Thymus (tissue), 11 donors: ENCODE results near the gene ANKH. TPM values are rescaled to one million over a fixed set of nuclear protein-coding genes. Genes with fewer than 3 reads are reported as not detected.

ENCODE experiments used
- DNase-seq, 9 donors: peaks; one replicate each; pipeline ENCODE4 v3.0.0-alpha.2; 2013; ENCODE audit warnings: low spot score in 9 of 9, low read depth in 6 of 9, missing footprints in 1 of 9
- H3K27ac ChIP-seq, 2 donors: one replicate each; pipeline ENCODE4 v1.5.1; 2013; ENCODE audit warnings: control low read depth in 1 of 2, low read depth in 1 of 2, low read length in 1 of 2, mild to moderate bottlenecking in 1 of 2, moderate library complexity in 1 of 2
- H3K27me3 ChIP-seq, 2 donors: one replicate each; pipeline ENCODE4 v1.5.1; 2013; ENCODE audit warnings: low read length in 1 of 2; ENCODE audit not compliant: control insufficient read depth in 2 of 2, insufficient read depth in 1 of 2
- H3K36me3 ChIP-seq, 2 donors: one replicate each; pipeline ENCODE4 v1.5.1; 2013; ENCODE audit warnings: low read length in 1 of 2, mild to moderate bottlenecking in 1 of 2, moderate library complexity in 1 of 2; ENCODE audit not compliant: control insufficient read depth in 2 of 2, insufficient read depth in 2 of 2
- H3K4me1 ChIP-seq, 2 donors: one replicate each; pipeline ENCODE4 v1.5.1; 2013; ENCODE audit warnings: low read length in 2 of 2; ENCODE audit not compliant: control insufficient read depth in 2 of 2, insufficient read depth in 2 of 2
- H3K4me3 ChIP-seq, 2 donors: one replicate each; pipeline ENCODE4 v1.5.1; 2013; ENCODE audit warnings: low read length in 2 of 2, control low read depth in 1 of 2, mild to moderate bottlenecking in 1 of 2
- H3K9me3 ChIP-seq, 2 donors: one replicate each; pipeline ENCODE4 v1.5.1; 2013; ENCODE audit warnings: low read length in 1 of 2, mild to moderate bottlenecking in 1 of 2; ENCODE audit not compliant: control insufficient read depth in 2 of 2, insufficient read depth in 1 of 2
- WGBS: extraction: QIAGEN DNeasy Blood & Tissue Kit; methylation state at CpG from one replicate; pipeline ENCODE4 v1.1.7; 2013; 5-methylcytosine and 5-hydroxymethylcytosine counted together
- polyA plus RNA-seq: library from polyadenylated mRNA; stranded (reverse); fragments of 200-250 nt; gene quantifications from one replicate; pipeline ENCODE4 v1.2.3, GENCODE V29; 2013
- total RNA-seq: library from RNA; stranded (reverse); fragments of 120-200 nt; gene quantifications from one replicate; pipeline ENCODE4 v1.2.4, GENCODE V29; 2013
- donor health status: healthy.

The ANKH gene
- total and polyA plus RNA-seq, 2 donors: 17.3 to 29.8 TPM

GRCh38 chr5:14748180-14748900 is 123.2 kb downstream of the ANKH start:
- no peaks in the 10 kb centered on the region for H3K27me3 ChIP-seq
- H3K4me3 ChIP-seq: no peak overlapping the region
- H3K27ac ChIP-seq: peak overlapping the region in 1 of 2 donors; percentile 19
- WGBS: 96% methylated on average over 12 of the region's 12 CpGs
- H3K4me1 ChIP-seq: peaks cover 13 to 30% of the 10 kb centered on the region in 2 donors
- peaks cover 0 to 17% of the 10 kb centered on the region in 2 donors for H3K36me3 ChIP-seq
- H3K9me3 ChIP-seq: no peaks in the 10 kb centered on the region
- DNase-seq: no peak

GRCh38 chr5:14745753-14746152 is 125.8 kb downstream of the ANKH start:
- Histone ChIP-seq H3K4me1 (peaks cover 35 to 54% of the 10 kb centered on the region in 2 donors), H3K27ac (no peak overlapping the region), H3K27me3 (no peaks in the 10 kb centered on the region), H3K9me3 (peaks cover 0 to 5% of the 10 kb centered on the region in 2 donors), H3K4me3 (no peak overlapping the region), H3K36me3 (peaks cover 0 to 9% of the 10 kb centered on the region in 2 donors)
- peak in 1 of 9 donors; percentile 45 for DNase-seq
- 93% methylated on average over 14 of the region's 14 CpGs for whole genome bisulfite sequencing

- 80% methylated on average over 5 of the region's 5 CpGs for WGBS
- Histone ChIP-seq H3K36me3 (peaks cover 0 to 3% of the 10 kb centered on the region in 2 donors), H3K4me1 (peaks cover 35 to 58% of the 10 kb centered on the region in 2 donors), H3K27ac (no peak overlapping the region), H3K4me3 (no peak overlapping the region), H3K27me3 (no peaks in the 10 kb centered on the region), H3K9me3 (peaks cover 0 to 5% of the 10 kb centered on the region in 2 donors)
- DNase-seq: no peak
Measured at GRCh38 chr5:14745188-14745563, 126.4 kb downstream of the ANKH start.

- Histone ChIP-seq H3K36me3 (peaks cover 0 to 3% of the 10 kb centered on the region in 2 donors), H3K9me3 (peaks cover 0 to 5% of the 10 kb centered on the region in 2 donors), H3K27me3 (no peaks in the 10 kb centered on the region), H3K4me3 (no peak overlapping the region), H3K4me1 (peaks cover 35 to 58% of the 10 kb centered on the region in 2 donors), H3K27ac (no peak overlapping the region)
- DNase-seq: peak in 2 of 9 donors; percentile 38 to 72
- 70% methylated on average over 14 of the region's 14 CpGs for WGBS
Measured at GRCh38 chr5:14744296-14745187, 127.0 kb downstream of the ANKH start.

- H3K4me1 ChIP-seq: peaks cover 35 to 55% of the 10 kb centered on the region in 2 donors
- WGBS: 95% methylated on average over 6 of the region's 6 CpGs
- DNase-seq: no peak
- no peak overlapping the region for H3K4me3 ChIP-seq
- H3K27ac ChIP-seq: no peak overlapping the region
- no peaks in the 10 kb centered on the region for H3K27me3 ChIP-seq
- peaks cover 0 to 3% of the 10 kb centered on the region in 2 donors for H3K36me3 ChIP-seq
- H3K9me3 ChIP-seq: peaks cover 0 to 5% of the 10 kb centered on the region in 2 donors
Measured at GRCh38 chr5:14743601-14744295, 127.8 kb downstream of the ANKH start.

GRCh38 chr5:14742498-14742897 is 129.1 kb downstream of the ANKH start:
- peaks cover 0 to 5% of the 10 kb centered on the region in 2 donors for H3K9me3 ChIP-seq
- H3K36me3 ChIP-seq: peaks cover 0 to 3% of the 10 kb centered on the region in 2 donors
- no peak overlapping the region for H3K4me3 ChIP-seq
- peaks cover 35 to 59% of the 10 kb centered on the region in 2 donors for H3K4me1 ChIP-seq
- peak overlapping the region in 1 of 2 donors; percentile 75 for H3K27ac ChIP-seq
- no peaks in the 10 kb centered on the region for H3K27me3 ChIP-seq
- peak; percentile 51 to 93 (median 70) for DNase-seq
- 8% methylated on average over 9 of the region's 9 CpGs for WGBS

- Histone ChIP-seq H3K9me3 (peaks cover 0 to 5% of the 10 kb centered on the region in 2 donors), H3K27ac (peak overlapping the region in 1 of 2 donors; percentile 75), H3K36me3 (peaks cover 0 to 3% of the 10 kb centered on the region in 2 donors), H3K4me3 (no peak overlapping the region), H3K4me1 (peaks cover 38 to 65% of the 10 kb centered on the region in 2 donors), H3K27me3 (no peaks in the 10 kb centered on the region)
- DNase-seq: peak in 7 of 9 donors; percentile 41 to 88 (median 61)
- 25% methylated on average over 11 of the region's 11 CpGs for WGBS
Measured at GRCh38 chr5:14741801-14742440, 129.7 kb downstream of the ANKH start.

- Histone ChIP-seq H3K27me3 (no peaks in the 10 kb centered on the region), H3K9me3 (peaks cover 0 to 5% of the 10 kb centered on the region in 2 donors), H3K4me1 (peaks cover 41 to 73% of the 10 kb centered on the region in 2 donors), H3K27ac (no peak overlapping the region), H3K36me3 (peaks cover 0 to 3% of the 10 kb centered on the region in 2 donors), H3K4me3 (no peak overlapping the region)
- WGBS: 98% methylated on average over 13 of the region's 13 CpGs
- DNase-seq: peak in 1 of 9 donors; percentile 30
Measured at GRCh38 chr5:14741131-14741530, 130.4 kb downstream of the ANKH start.
